RPMI8226 (cell line): Measurements from ENCODE around the gene PPP1R13B.

Experiments used
- DNase-seq: peaks from one replicate; pipeline ENCODE4 v3.0.0-alpha.2; 2015

PPP1R13B gene

GRCh38 chr14:103739793-103740501 is 107.4 kb downstream of the PPP1R13B start:
- no peak for DNase-seq

GRCh38 chr14:103739466-103739792 is 107.9 kb downstream of the PPP1R13B start:
- DNase-seq = no peak

GRCh38 chr14:103738701-103739451 is 108.5 kb downstream of the PPP1R13B start:
- DNase-seq = no peak

GRCh38 chr14:103738166-103738565 is 109.2 kb downstream of the PPP1R13B start:
- DNase-seq = no peak

- DNase-seq = no peak
Measured at GRCh38 chr14:103737432-103738045, 109.8 kb downstream of the PPP1R13B start.

- no peak for DNase-seq
Measured at GRCh38 chr14:103736546-103737431, 110.6 kb downstream of the PPP1R13B start.

- no peak for DNase-seq
Measured at GRCh38 chr14:103735815-103736545, 111.4 kb downstream of the PPP1R13B start.

- no peak for DNase-seq
Measured at GRCh38 chr14:103735439-103735814, 111.9 kb downstream of the PPP1R13B start.

- DNase-seq = no peak
Measured at GRCh38 chr14:103735022-103735421, 112.4 kb downstream of the PPP1R13B start.

GRCh38 chr14:103734081-103734888 is 113.1 kb downstream of the PPP1R13B start:
- DNase-seq = no peak

GRCh38 chr14:103733651-103734050 is 113.7 kb downstream of the PPP1R13B start:
- no peak for DNase-seq

GRCh38 chr14:103732868-103733620 is 114.3 kb downstream of the PPP1R13B start:
- no peak for DNase-seq

GRCh38 chr14:103731916-103732867 is 115.2 kb downstream of the PPP1R13B start:
- no peak for DNase-seq

- DNase-seq = no peak
Measured at GRCh38 chr14:103731481-103731880, 115.9 kb downstream of the PPP1R13B start.

- no peak for DNase-seq
Measured at GRCh38 chr14:103730490-103731035, 116.8 kb downstream of the PPP1R13B start.

- DNase-seq = no peak
Measured at GRCh38 chr14:103729496-103730448, 117.6 kb downstream of the PPP1R13B start.

- no peak for DNase-seq
Measured at GRCh38 chr14:103728721-103729120, 118.7 kb downstream of the PPP1R13B start.

GRCh38 chr14:103728141-103728540 is 119.2 kb downstream of the PPP1R13B start:
- DNase-seq = no peak
